ENCODE results near the gene SMC3. TPM values are rescaled to one million over a fixed set of nuclear protein-coding genes. Genes with fewer than 3 reads are reported as not detected.
"Not testable (repeated sequence)": the region's sequence is repeated elsewhere in the genome, so short reads cannot be mapped to it uniquely, and the experiment has no call there.

SMC3 gene
- polyA plus RNA-seq, 1 of the 3 experiments (the other 2 are of a cell fraction), result 10.1 TPM

DNA sequence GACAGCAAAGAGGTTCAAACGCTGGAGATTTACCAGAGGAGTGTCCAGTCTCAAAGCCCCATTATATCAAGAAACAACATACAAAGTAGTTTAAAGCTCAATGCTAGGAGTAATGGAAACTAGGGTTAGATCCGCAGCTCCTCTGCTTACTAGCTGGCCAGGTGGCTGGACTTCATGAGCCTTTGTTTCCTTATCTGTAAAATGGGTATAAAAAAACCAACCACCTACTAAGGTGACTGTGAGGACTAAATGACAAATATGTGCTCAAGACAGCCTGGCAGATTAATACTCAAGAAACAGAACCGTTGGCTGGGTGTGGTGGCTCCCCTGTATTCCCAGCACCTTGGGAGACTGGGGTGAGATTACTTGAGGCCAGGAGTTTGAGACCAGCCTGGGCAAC lies 70.8 kb downstream of the SMC3 start:
- Histone ChIP-seq H3K4me2 (no peak overlapping the region), H3K9ac (no peak overlapping the region), H3K27me3 (ENCODE audit: insufficient read depth) (no peaks in the 10 kb centered on the region), H3K36me3 (replicated peaks in 1 of 2; ENCODE audit: control insufficient read depth in 1 of 2, insufficient read depth in 2 of 2, low read length in 1 of 2) (no peaks in the 10 kb centered on the region), H4K20me1 (ENCODE audit: insufficient read depth) (no peaks in the 10 kb centered on the region), H3K9me2 (no peaks in the 10 kb centered on the region), H3K79me2 (ENCODE audit: insufficient read depth) (no peaks in the 10 kb centered on the region; the same call in 1 of the 2 replicates), H3K4me3 (ENCODE audit: low read depth in 2 of 2, low read length in 1 of 2) (no peak overlapping the region), H2AFZ (ENCODE audit: low read depth) (no peak overlapping the region), H3K27ac (ENCODE audit: low read depth in 2 of 2, low read length in 1 of 2) (no peak overlapping the region), H3K4me1 (ENCODE audit: control insufficient read depth in 1 of 2, insufficient read depth in 2 of 2, low read depth in 1 of 2, low read length in 1 of 2) (peaks cover 8 to 43% of the 10 kb centered on the region in 2 experiments; a peak in 3 of 4 replicates), H3F3A (replicated peaks; ENCODE audit: insufficient read depth) (peaks cover 9% of the 10 kb centered on the region), H3K9me3 (no peaks in the 10 kb centered on the region)
- DNase-seq, result no peak
- ChIA-PET POLR2A (no interaction called here), CTCF (interaction anchor here (1.0 to 3.2 kb wide), 3 partner anchors 29 to 37 kb away, joined by 3 to 15 read pairs (median 7); no protein-coding TSS in a partner anchor)
- WGBS (ENCODE audit: low lambda C conversion rate), result 81% methylated on average over 3 of the region's 3 CpGs
- TF ChIP-seq SMC3 (IDR thresholded peaks at IDR 0.05; ENCODE audit: low read depth, low read length), result no peak
- TF ChIP-seq TEAD4 (IDR thresholded peaks at IDR 0.05; ENCODE audit: borderline replicate concordance, insufficient read depth), result no peak
- TF ChIP-seq TAF1 (IDR thresholded peaks at IDR 0.05; ENCODE audit: borderline replicate concordance, low read depth, low read length), result no peak
- no peak for TF ChIP-seq GATA2 (CRISPR knock-in tag; IDR thresholded peaks at IDR 0.05)
- no peak for TF ChIP-seq CHD2 (IDR thresholded peaks at IDR 0.05; ENCODE audit: low read length, partially characterized antibody)
- TF ChIP-seq FOSL2 (IDR thresholded peaks at IDR 0.05; ENCODE audit: borderline replicate concordance, low read depth), result no peak
- TF ChIP-seq, protein P1, sequence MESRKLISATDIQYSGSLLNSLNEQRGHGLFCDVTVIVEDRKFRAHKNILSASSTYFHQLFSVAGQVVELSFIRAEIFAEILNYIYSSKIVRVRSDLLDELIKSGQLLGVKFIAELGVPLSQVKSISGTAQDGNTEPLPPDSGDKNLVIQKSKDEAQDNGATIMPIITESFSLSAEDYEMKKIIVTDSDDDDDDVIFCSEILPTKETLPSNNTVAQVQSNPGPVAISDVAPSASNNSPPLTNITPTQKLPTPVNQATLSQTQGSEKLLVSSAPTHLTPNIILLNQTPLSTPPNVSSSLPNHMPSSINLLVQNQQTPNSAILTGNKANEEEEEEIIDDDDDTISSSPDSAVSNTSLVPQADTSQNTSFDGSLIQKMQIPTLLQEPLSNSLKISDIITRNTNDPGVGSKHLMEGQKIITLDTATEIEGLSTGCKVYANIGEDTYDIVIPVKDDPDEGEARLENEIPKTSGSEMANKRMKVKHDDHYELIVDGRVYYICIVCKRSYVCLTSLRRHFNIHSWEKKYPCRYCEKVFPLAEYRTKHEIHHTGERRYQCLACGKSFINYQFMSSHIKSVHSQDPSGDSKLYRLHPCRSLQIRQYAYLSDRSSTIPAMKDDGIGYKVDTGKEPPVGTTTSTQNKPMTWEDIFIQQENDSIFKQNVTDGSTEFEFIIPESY (IDR thresholded peaks at IDR 0.05; ENCODE audit: borderline replicate concordance, low read depth), result no peak

DNA sequence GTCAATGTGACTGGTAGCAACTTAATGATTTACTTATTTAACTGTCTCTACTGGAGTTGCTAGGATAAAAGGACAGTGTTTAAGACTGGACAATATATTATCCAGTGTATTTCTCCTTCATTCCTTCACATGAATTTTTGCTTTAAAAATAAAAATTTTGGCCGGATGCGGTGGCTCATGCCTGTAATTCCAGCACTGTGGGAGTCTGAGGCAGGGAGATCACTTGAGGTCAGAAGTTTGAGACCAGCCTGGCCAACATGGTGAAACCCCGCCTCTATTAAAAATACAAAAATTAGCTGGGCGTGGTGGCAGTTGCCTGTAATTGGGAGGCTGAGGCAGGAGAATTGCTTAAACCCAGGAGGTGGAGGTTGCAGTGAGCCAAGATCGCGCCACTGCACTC lies 71.6 kb downstream of the SMC3 start:
- H4K20me1 ChIP-seq (ENCODE audit: insufficient read depth); H3F3A ChIP-seq (replicated peaks; ENCODE audit: insufficient read depth); DNase-seq; H3K4me2 ChIP-seq; H3K27ac ChIP-seq (ENCODE audit: low read depth in 2 of 2, low read length in 1 of 2); H3K4me3 ChIP-seq (ENCODE audit: low read depth in 2 of 2, low read length in 1 of 2); H3K79me2 ChIP-seq (ENCODE audit: insufficient read depth); H2AFZ ChIP-seq (ENCODE audit: low read depth); H3K9me2 ChIP-seq; POLR2A ChIA-PET; H3K9ac ChIP-seq; H3K27me3 ChIP-seq (ENCODE audit: insufficient read depth); H3K9me3 ChIP-seq; H3K36me3 ChIP-seq (replicated peaks in 1 of 2; ENCODE audit: control insufficient read depth in 1 of 2, insufficient read depth in 2 of 2, low read length in 1 of 2): not testable (repeated sequence)
- 95% methylated on average over 6 of the region's 6 CpGs for WGBS (ENCODE audit: low lambda C conversion rate)
- CTCF ChIA-PET, result interaction anchor here (1.9 to 3.2 kb wide), 2 partner anchors 30 to 33 kb away, joined by 7 to 15 read pairs; no protein-coding TSS in a partner anchor
- peaks cover 8 to 46% of the 10 kb centered on the region in 2 experiments; a peak in 3 of 4 replicates for H3K4me1 ChIP-seq (ENCODE audit: control insufficient read depth in 1 of 2, insufficient read depth in 2 of 2, low read depth in 1 of 2, low read length in 1 of 2)

DNA sequence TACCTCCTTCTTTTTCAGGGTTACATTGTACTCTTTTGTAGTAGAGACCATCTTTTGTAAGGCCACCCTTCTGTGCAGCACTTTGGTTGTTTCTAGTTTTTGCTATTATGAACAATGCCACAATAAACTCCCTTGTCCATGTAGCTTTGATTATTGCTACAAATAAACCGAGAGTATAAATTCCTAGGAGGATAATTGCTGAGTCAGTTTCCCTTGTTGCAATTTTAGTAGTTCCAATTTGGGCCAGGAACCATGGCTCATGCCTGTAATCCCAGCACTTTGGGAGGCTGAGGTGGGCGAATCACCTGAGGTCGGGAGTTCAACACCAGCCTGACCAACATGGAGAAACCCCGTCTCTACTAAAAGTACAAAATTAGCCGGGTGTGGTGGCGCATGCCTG lies 72.4 kb downstream of the SMC3 start:
- H3K4me3 ChIP-seq (ENCODE audit: low read depth in 2 of 2, low read length in 1 of 2); H3K9me3 ChIP-seq; POLR2A ChIA-PET; H3K27ac ChIP-seq (ENCODE audit: low read depth in 2 of 2, low read length in 1 of 2); H3K27me3 ChIP-seq (ENCODE audit: insufficient read depth); H3K4me2 ChIP-seq; H3F3A ChIP-seq (replicated peaks; ENCODE audit: insufficient read depth); H3K9me2 ChIP-seq; H4K20me1 ChIP-seq (ENCODE audit: insufficient read depth); H3K79me2 ChIP-seq (ENCODE audit: insufficient read depth); DNase-seq; H3K36me3 ChIP-seq (replicated peaks in 1 of 2; ENCODE audit: control insufficient read depth in 1 of 2, insufficient read depth in 2 of 2, low read length in 1 of 2); H2AFZ ChIP-seq (ENCODE audit: low read depth); H3K9ac ChIP-seq: not testable (repeated sequence)
- CTCF ChIA-PET, result interaction anchor here (0.8 to 1.9 kb wide), 3 partner anchors 24 to 41 kb away, joined by 3 to 7 read pairs (median 4); no protein-coding TSS in a partner anchor
- 89% methylated on average over 6 of the region's 6 CpGs for WGBS (ENCODE audit: low lambda C conversion rate)
- peaks cover 8 to 42% of the 10 kb centered on the region in 2 experiments; a peak in 3 of 4 replicates for H3K4me1 ChIP-seq (ENCODE audit: control insufficient read depth in 1 of 2, insufficient read depth in 2 of 2, low read depth in 1 of 2, low read length in 1 of 2)

Measured in SK-N-SH (cell line).